Stimulated activated CD4-positive, alpha-beta T cell treated with anti-CD3 and anti-CD28 coated beads, TNF-alpha, amount 100 ng/mL, for 1 hour (primary cell): Measurements from ENCODE around the gene CAST.

Experiments
- DNase-seq, 3 donors: peaks; one replicate each; pipeline ENCODE4 v3.0.0-alpha.2; 2020; ENCODE audit warnings: low read depth in 3 of 3, low spot score in 1 of 3

CAST gene

GRCh38 chr5:96645091-96645490 is 17.1 kb upstream of the CAST start:
- no peak for DNase-seq

- DNase-seq: no peak
These were observed 14.2 kb upstream of the CAST start for GRCh38 chr5:96648023-96648422.

- no peak for DNase-seq
These were observed 13.6 kb upstream of the CAST start for GRCh38 chr5:96648593-96648992.

GRCh38 chr5:96649251-96649662 is 12.9 kb upstream of the CAST start:
- no peak for DNase-seq

GRCh38 chr5:96649681-96650540 is 12.3 kb upstream of the CAST start:
- no peak for DNase-seq

GRCh38 chr5:96651047-96651446 is 11.1 kb upstream of the CAST start:
- no peak for DNase-seq

GRCh38 chr5:96651948-96652753 is 10.0 kb upstream of the CAST start:
- DNase-seq: no peak

- no peak for DNase-seq
These were observed 9.3 kb upstream of the CAST start for GRCh38 chr5:96652769-96653454.

GRCh38 chr5:96654209-96654608 is 8.0 kb upstream of the CAST start:
- DNase-seq: no peak

GRCh38 chr5:96655085-96655484 is 7.1 kb upstream of the CAST start:
- DNase-seq: no peak

- no peak for DNase-seq
These were observed 6.7 kb upstream of the CAST start for GRCh38 chr5:96655506-96655905.

- DNase-seq: no peak
These were observed 5.1 kb upstream of the CAST start for GRCh38 chr5:96657068-96657467.

- DNase-seq: no peak
These were observed 3.9 kb upstream of the CAST start for GRCh38 chr5:96658272-96658671.

GRCh38 chr5:96659170-96659569 is 3.0 kb upstream of the CAST start:
- DNase-seq: no peak

GRCh38 chr5:96660971-96661854 is 963 bp upstream of the CAST start:
- no peak for DNase-seq

- DNase-seq: peak; percentile 50 to 85 (median 61)
These were observed 746 bp downstream of the CAST start for GRCh38 chr5:96662725-96663518.

GRCh38 chr5:96663608-96664007 is 1.4 kb downstream of the CAST start:
- no peak for DNase-seq

GRCh38 chr5:96664669-96665068 is 2.5 kb downstream of the CAST start:
- DNase-seq: no peak

GRCh38 chr5:96668725-96669124 is 6.5 kb downstream of the CAST start:
- no peak for DNase-seq

- no peak for DNase-seq
These were observed 7.7 kb downstream of the CAST start for GRCh38 chr5:96669909-96670308.
